Measurements from ENCODE around the gene SHISAL1.
A peak's percentile ranks its signal among the peaks of the same experiment; 100 is the strongest.

SHISAL1 gene

DNA sequence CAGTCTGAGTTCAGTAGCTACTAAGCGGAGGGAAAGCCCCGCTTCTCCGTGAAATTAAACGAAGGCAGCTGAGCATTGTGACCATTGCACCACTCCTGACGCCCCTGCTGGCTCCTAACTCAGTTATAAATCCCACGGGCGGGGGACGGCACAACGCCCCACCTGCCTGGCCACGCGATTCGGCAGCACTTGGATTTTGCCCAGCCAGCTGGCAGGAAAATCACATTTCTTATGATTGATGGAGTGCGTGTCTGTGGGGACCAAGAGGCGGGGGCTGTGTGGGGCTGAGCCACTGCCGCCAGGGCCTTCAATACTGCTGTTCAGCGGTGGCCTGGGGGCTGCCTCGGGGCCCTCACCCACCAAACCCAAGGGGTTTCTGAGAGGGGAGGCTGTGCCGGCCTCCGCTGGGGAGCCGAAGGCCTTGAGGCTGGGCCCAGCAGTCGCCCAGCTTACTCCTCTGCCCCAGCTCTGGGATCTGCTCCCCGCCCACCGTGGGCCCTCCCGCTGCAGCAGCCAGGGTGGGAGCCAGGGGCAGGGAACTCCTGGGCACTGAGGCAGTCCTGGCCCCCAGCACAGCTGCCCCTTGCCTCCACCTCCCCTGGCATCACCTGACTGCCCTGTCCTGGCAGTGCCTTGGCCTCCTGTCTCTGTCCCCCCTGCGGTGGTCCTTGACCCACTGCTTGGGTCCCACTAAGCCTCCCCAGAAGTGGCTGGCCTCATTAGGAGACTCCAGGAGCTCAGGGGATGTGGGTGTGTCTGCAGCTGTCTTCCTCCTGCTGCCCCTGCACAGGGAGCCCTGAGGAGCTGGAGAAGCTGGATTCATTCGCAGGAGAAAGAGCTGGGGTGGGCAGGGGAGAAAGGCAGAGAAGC is 30.7 kb downstream of the SHISAL1 start:
- Histone ChIP-seq H3K23ac (ENCODE audit: low read length in 2 of 2) (no peak overlapping the region), H3K4me2 (ENCODE audit: low read length, poor library complexity, severe bottlenecking) (no peak overlapping the region), H3K4me1 (ENCODE audit: control insufficient read depth, insufficient read depth, low read depth, low read length) (peaks cover 10% of the 10 kb centered on the region), H3K79me1 (replicated peaks; ENCODE audit: low read length, poor library complexity, severe bottlenecking) (no peaks in the 10 kb centered on the region), H2AK5ac (ENCODE audit: low read length, severe bottlenecking) (no peak overlapping the region), H4K8ac (ENCODE audit: low read length) (no peak overlapping the region), H3K27me3 (ENCODE audit: control insufficient read depth in 1 of 2, insufficient read depth in 1 of 2, low read length in 2 of 2) (peaks cover 48 to 85% of the 10 kb centered on the region in 2 experiments), H2AFZ (ENCODE audit: low read depth, low read length) (no peak overlapping the region), H2BK15ac (ENCODE audit: low read depth, poor library complexity, severe bottlenecking) (peak overlapping the region; percentile 12), H2BK5ac (ENCODE audit: low read depth, low read length, poor library complexity, severe bottlenecking) (no peak overlapping the region), H3K4me3 (ENCODE audit: insufficient read depth in 1 of 2, low read depth in 1 of 2, low read length in 2 of 2) (no peak overlapping the region), H3K9ac (ENCODE audit: low read length) (no peak overlapping the region), H3K14ac (ENCODE audit: low read length in 2 of 2) (no peak overlapping the region), H3K27ac (ENCODE audit: low read length, poor library complexity, severe bottlenecking) (no peak overlapping the region), H4K91ac (ENCODE audit: low read length) (no peak overlapping the region), H3K4ac (ENCODE audit: low read depth in 1 of 2, low read length in 2 of 2) (no peak overlapping the region), H3K18ac (ENCODE audit: low read depth in 1 of 2, low read length in 2 of 2) (no peak overlapping the region), H3K9me3 (ENCODE audit: control insufficient read depth, low read length) (no peaks in the 10 kb centered on the region), H2BK120ac (ENCODE audit: low read depth, low read length) (no peak overlapping the region), H2BK12ac (ENCODE audit: low read length in 2 of 2) (no peak overlapping the region), H3K36me3 (ENCODE audit: control insufficient read depth in 1 of 2, insufficient read depth in 2 of 2, low read depth in 1 of 2, low read length in 2 of 2) (no peaks in the 10 kb centered on the region)
- DNase-seq, result no peak
- 89% methylated on average over 26 of the region's 26 CpGs for WGBS

DNA sequence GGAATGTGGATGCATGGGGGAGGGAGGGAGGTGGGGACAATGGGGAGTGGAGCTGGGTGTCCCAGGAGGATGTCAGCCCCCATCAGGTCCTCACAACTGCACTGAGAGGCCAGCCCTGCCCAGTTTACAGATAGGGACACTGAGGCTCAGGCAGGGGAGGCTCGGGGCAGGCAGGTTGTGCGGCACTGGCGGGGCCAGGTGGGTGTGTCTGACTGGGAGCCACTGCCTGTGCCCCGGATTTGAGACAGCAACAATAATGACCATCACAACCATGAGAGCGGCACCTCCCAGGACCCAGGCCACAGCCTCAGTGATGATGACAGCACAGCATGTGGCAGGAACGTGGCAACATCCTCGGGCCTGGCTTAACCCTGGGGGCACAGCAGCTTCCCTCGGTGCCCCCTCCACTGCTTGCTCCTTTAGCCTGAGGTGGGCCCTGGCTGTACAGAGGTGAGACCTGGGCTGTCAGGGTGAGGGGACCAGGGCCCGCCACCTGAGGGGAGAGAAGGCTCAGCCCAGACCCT is 32.0 kb downstream of the SHISAL1 start:
- H4K8ac ChIP-seq (ENCODE audit: low read length), result no peak overlapping the region
- H3K4me1 ChIP-seq (ENCODE audit: control insufficient read depth, insufficient read depth, low read depth, low read length), result peaks cover 2% of the 10 kb centered on the region
- no peak overlapping the region for H2BK120ac ChIP-seq (ENCODE audit: low read depth, low read length)
- no peak overlapping the region for H2AK5ac ChIP-seq (ENCODE audit: low read length, severe bottlenecking)
- no peaks in the 10 kb centered on the region for H3K9me3 ChIP-seq (ENCODE audit: control insufficient read depth, low read length)
- peaks cover 59 to 85% of the 10 kb centered on the region in 2 experiments for H3K27me3 ChIP-seq (ENCODE audit: control insufficient read depth in 1 of 2, insufficient read depth in 1 of 2, low read length in 2 of 2)
- no peak overlapping the region for H2BK15ac ChIP-seq (ENCODE audit: low read depth, poor library complexity, severe bottlenecking)
- no peaks in the 10 kb centered on the region for H3K79me1 ChIP-seq (replicated peaks; ENCODE audit: low read length, poor library complexity, severe bottlenecking)
- no peak overlapping the region for H2BK12ac ChIP-seq (ENCODE audit: low read length in 2 of 2)
- no peak overlapping the region for H3K27ac ChIP-seq (ENCODE audit: low read length, poor library complexity, severe bottlenecking)
- no peak overlapping the region for H4K91ac ChIP-seq (ENCODE audit: low read length)
- H3K36me3 ChIP-seq (ENCODE audit: control insufficient read depth in 1 of 2, insufficient read depth in 2 of 2, low read depth in 1 of 2, low read length in 2 of 2), result no peaks in the 10 kb centered on the region
- H3K4me3 ChIP-seq (ENCODE audit: insufficient read depth in 1 of 2, low read depth in 1 of 2, low read length in 2 of 2), result no peak overlapping the region
- no peak overlapping the region for H3K18ac ChIP-seq (ENCODE audit: low read depth in 1 of 2, low read length in 2 of 2)
- no peak for DNase-seq
- H3K9ac ChIP-seq (ENCODE audit: low read length), result no peak overlapping the region
- H2BK5ac ChIP-seq (ENCODE audit: low read depth, low read length, poor library complexity, severe bottlenecking), result no peak overlapping the region
- no peak overlapping the region for H3K23ac ChIP-seq (ENCODE audit: low read length in 2 of 2)
- no peak overlapping the region for H3K4me2 ChIP-seq (ENCODE audit: low read length, poor library complexity, severe bottlenecking)
- no peak overlapping the region for H3K4ac ChIP-seq (ENCODE audit: low read depth in 1 of 2, low read length in 2 of 2)
- H3K14ac ChIP-seq (ENCODE audit: low read length in 2 of 2), result peak overlapping the region in 1 of 2 experiments; percentile 16
- no peak overlapping the region for H2AFZ ChIP-seq (ENCODE audit: low read depth, low read length)
- WGBS, result 88% methylated on average over 9 of the region's 9 CpGs

DNA sequence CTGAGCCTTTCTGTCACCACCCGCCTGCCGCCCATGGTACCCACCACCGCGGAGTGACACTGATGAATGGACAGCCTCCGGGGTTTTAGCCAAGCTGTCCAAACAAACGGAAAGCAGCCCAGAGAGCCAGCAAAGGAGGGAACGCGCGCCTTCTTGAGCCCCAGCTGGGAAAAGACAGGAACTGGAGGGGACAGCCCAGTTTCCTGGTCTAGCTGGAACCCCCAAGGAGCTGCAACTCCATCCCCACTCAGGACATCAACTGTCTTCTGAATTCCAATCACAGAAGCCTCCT is 33.7 kb downstream of the SHISAL1 start:
- no peak for DNase-seq
- 89% methylated on average over 9 of the region's 9 CpGs for WGBS
- H4K8ac ChIP-seq (ENCODE audit: low read length), result no peak overlapping the region

DNA sequence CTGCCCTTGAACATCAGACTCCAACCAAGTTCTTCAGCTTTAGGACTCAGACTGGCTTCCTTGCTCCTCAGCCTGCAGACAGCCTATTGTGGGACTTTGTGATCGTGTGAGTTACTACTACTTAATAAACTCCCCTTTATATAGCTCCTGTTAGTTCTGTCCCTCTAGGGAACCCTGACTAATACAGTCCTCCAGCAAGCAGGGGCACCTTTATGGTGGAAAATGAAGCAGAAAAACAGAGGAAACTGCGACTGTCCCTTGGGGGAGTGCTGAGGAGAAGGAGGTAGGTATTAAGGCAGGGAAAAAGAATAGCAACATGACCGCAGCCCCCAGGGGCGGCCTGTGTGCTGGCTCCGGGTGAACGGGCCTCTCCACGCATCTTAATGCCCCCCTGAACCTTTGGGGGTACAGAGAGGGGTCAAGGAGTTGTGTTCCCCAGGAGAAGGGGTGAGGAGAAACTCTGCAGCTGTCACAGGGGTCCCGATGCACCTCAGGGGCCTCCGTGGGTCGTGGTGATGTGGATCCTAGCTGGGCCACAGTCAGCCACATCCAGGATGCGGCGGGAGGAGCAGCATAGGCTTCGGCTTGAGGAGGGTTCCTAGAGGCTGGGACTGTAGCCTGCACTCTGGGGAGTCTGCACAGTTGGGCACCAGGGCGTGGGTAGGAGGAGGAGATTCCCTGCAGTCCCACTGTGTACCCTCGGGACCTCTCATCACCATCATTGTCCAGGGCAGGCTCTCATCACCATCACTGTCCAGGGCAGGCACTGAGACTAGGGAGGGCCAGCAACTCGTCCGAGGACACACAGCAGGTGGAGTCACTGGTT is 34.3 kb downstream of the SHISAL1 start:
- Histone ChIP-seq H3K23ac (ENCODE audit: low read length in 2 of 2) (no peak overlapping the region), H3K4ac (ENCODE audit: low read depth in 1 of 2, low read length in 2 of 2) (no peak overlapping the region), H3K9ac (ENCODE audit: low read length) (no peak overlapping the region), H3K27me3 (ENCODE audit: control insufficient read depth in 1 of 2, insufficient read depth in 1 of 2, low read length in 2 of 2) (peaks cover 52 to 74% of the 10 kb centered on the region in 2 experiments), H3K4me2 (ENCODE audit: low read length, poor library complexity, severe bottlenecking) (no peak overlapping the region), H2BK15ac (ENCODE audit: low read depth, poor library complexity, severe bottlenecking) (no peak overlapping the region), H4K91ac (ENCODE audit: low read length) (no peak overlapping the region), H3K36me3 (ENCODE audit: control insufficient read depth in 1 of 2, insufficient read depth in 2 of 2, low read depth in 1 of 2, low read length in 2 of 2) (no peaks in the 10 kb centered on the region), H3K9me3 (ENCODE audit: control insufficient read depth, low read length) (no peaks in the 10 kb centered on the region), H2BK12ac (ENCODE audit: low read length in 2 of 2) (no peak overlapping the region), H2BK120ac (ENCODE audit: low read depth, low read length) (no peak overlapping the region), H3K18ac (ENCODE audit: low read depth in 1 of 2, low read length in 2 of 2) (no peak overlapping the region), H4K8ac (ENCODE audit: low read length) (no peak overlapping the region), H3K4me3 (ENCODE audit: insufficient read depth in 1 of 2, low read depth in 1 of 2, low read length in 2 of 2) (no peak overlapping the region), H3K14ac (ENCODE audit: low read length in 2 of 2) (no peak overlapping the region), H3K4me1 (ENCODE audit: control insufficient read depth, insufficient read depth, low read depth, low read length) (peaks cover 2% of the 10 kb centered on the region), H2AFZ (ENCODE audit: low read depth, low read length) (no peak overlapping the region), H3K27ac (ENCODE audit: low read length, poor library complexity, severe bottlenecking) (no peak overlapping the region), H3K79me1 (replicated peaks; ENCODE audit: low read length, poor library complexity, severe bottlenecking) (no peaks in the 10 kb centered on the region), H2AK5ac (ENCODE audit: low read length, severe bottlenecking) (no peak overlapping the region), H2BK5ac (ENCODE audit: low read depth, low read length, poor library complexity, severe bottlenecking) (no peak overlapping the region)
- DNase-seq, result no peak
- 84% methylated on average over 15 of the region's 17 CpGs for WGBS

More for the DNA sequence above, 33.7 kb downstream of the SHISAL1 start:
- Histone ChIP-seq H2BK120ac (ENCODE audit: low read depth, low read length) (no peak overlapping the region), H3K4me1 (ENCODE audit: control insufficient read depth, insufficient read depth, low read depth, low read length) (peaks cover 2% of the 10 kb centered on the region), H3K4ac (ENCODE audit: low read depth in 1 of 2, low read length in 2 of 2) (no peak overlapping the region), H3K4me3 (ENCODE audit: insufficient read depth in 1 of 2, low read depth in 1 of 2, low read length in 2 of 2) (no peak overlapping the region), H3K18ac (ENCODE audit: low read depth in 1 of 2, low read length in 2 of 2) (no peak overlapping the region), H3K27me3 (ENCODE audit: control insufficient read depth in 1 of 2, insufficient read depth in 1 of 2, low read length in 2 of 2) (peaks cover 57 to 78% of the 10 kb centered on the region in 2 experiments), H3K4me2 (ENCODE audit: low read length, poor library complexity, severe bottlenecking) (no peak overlapping the region), H3K14ac (ENCODE audit: low read length in 2 of 2) (no peak overlapping the region), H3K36me3 (ENCODE audit: control insufficient read depth in 1 of 2, insufficient read depth in 2 of 2, low read depth in 1 of 2, low read length in 2 of 2) (no peaks in the 10 kb centered on the region), H2AFZ (ENCODE audit: low read depth, low read length) (no peak overlapping the region), H2AK5ac (ENCODE audit: low read length, severe bottlenecking) (no peak overlapping the region), H2BK12ac (ENCODE audit: low read length in 2 of 2) (no peak overlapping the region), H3K27ac (ENCODE audit: low read length, poor library complexity, severe bottlenecking) (no peak overlapping the region), H2BK5ac (ENCODE audit: low read depth, low read length, poor library complexity, severe bottlenecking) (no peak overlapping the region), H3K23ac (ENCODE audit: low read length in 2 of 2) (no peak overlapping the region), H4K91ac (ENCODE audit: low read length) (no peak overlapping the region), H3K9me3 (ENCODE audit: control insufficient read depth, low read length) (no peaks in the 10 kb centered on the region), H2BK15ac (ENCODE audit: low read depth, poor library complexity, severe bottlenecking) (no peak overlapping the region), H3K9ac (ENCODE audit: low read length) (no peak overlapping the region), H3K79me1 (replicated peaks; ENCODE audit: low read length, poor library complexity, severe bottlenecking) (no peaks in the 10 kb centered on the region)
